ENCODE measurements around the gene TSPAN5.

- no peak for TF ChIP-seq POLR2A (IDR thresholded peaks at IDR 0.05; ENCODE audit: low read depth, low read length)
- TF ChIP-seq CEBPB (IDR thresholded peaks at IDR 0.05; ENCODE audit: low read depth, low read length): no peak
- no peak for TF ChIP-seq CTCF (conservative IDR thresholded peaks at IDR 0.05; ENCODE audit: low read depth, low read length)
- TF ChIP-seq RFX5 (IDR thresholded peaks at IDR 0.05; ENCODE audit: low read depth, low read length): no peak
- no peak for TF ChIP-seq FOS (IDR thresholded peaks at IDR 0.05; ENCODE audit: low read depth, low read length)
- TF ChIP-seq RCOR1 (IDR thresholded peaks at IDR 0.05; ENCODE audit: insufficient replicate concordance, low read length): no peak
- TF ChIP-seq MAZ (IDR thresholded peaks at IDR 0.05; ENCODE audit: borderline replicate concordance, low read depth, low read length): no peak
These were observed 113.5 kb downstream of the TSPAN5 start for GRCh38 chr4:98544818-98545414.

All from IMR-90 (cell line).